ENCODE measurements around the gene NEIL1.
"Not testable (repeated sequence)": the region's sequence is repeated elsewhere in the genome, so short reads cannot be mapped to it uniquely, and the experiment has no call there.

Gene NEIL1

DNA sequence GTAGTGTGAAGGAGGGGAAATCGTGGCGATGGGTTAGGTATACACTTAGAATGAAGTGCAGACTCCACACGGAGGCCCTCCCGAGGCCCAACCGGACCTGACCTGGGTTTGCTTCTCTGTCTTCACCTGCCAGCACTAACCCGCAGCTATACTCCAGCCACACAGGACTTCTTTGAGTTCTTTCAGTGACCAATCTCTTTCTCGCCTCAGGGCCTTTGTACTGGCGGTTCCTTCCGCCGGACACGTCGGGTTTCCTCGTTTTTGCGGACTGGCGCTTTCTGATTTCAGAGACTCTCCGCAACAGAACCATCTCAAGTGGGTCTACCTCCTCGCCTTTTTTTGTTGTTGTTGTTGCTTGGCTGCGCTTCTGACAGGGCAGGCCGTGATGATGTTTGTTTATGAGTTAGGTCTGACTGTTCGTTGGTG lies at the start of gene NEIL1:
TSS of gene NEIL1 (plus strand) at position 244 of the 426 bp plus-strand sequence. CDS start 1,867 bp downstream, outside the sequence.
- no peak for DNase-seq

GRCh38 chr15:75298541-75299310 lies 48.1 kb upstream of the NEIL1 start:
- not testable (repeated sequence) for DNase-seq

DNA sequence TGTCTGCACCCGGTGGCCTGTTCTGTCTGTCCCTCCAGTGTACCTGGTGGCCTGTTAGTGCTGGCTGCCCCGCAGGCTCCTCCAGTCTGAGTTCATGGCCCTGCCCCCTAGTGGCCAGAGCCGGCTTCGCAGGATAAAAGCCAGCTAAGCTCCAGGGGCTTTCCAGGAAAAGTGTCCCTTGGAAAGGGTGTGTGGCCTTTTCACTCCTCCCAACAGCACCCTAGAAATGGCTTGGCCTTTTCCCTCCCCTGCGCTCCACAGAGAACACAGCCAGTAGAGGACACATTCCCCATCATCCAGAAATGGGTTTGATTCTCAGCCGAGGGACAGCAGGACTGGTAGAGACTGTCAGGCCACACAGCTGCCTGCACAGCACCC lies 47.5 kb upstream of the NEIL1 start:
- not testable (repeated sequence) for DNase-seq

GRCh38 chr15:75300026-75300425 lies 46.8 kb upstream of the NEIL1 start:
- not testable (repeated sequence) for DNase-seq

DNA sequence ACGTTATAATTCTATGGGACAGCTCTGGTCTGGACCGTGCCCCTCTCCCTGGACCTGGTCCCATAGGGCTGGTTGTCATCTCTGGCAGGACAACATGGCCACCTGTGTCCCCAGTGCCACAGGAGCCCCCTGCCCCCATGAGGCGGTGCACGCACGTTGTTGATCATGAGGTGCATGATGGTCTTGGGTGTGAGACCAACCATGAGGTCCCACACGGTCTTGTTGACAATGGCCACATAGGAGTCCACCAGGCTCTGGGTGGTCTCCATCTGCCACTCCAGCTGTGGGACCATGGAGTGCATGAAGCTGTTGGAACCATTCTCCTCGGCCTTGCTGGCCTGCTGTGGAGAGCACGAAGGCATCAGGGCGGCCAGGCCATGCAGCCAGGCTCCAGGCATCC lies 44.5 kb upstream of the NEIL1 start:
- no peak for DNase-seq

DNA sequence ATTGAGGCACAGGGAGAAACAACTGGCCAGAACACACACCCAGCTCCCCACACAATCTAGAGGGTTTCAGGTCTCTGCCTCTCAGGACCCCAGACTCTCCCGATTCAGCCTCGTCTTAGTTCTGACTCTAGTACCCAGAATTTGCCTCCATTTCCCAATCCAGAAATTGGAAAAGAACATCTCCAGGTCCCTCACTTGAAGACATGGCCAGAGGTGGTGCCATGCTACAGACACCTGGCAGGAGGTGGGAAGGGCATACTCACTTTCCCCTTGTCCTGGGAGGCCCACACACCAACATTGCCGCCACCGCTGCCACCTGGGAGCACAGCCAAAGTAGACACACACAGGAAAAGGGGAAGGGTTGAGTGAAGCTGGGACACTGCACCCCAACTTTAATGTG lies 44.1 kb upstream of the NEIL1 start:
- DNase-seq: not testable (repeated sequence)

DNA sequence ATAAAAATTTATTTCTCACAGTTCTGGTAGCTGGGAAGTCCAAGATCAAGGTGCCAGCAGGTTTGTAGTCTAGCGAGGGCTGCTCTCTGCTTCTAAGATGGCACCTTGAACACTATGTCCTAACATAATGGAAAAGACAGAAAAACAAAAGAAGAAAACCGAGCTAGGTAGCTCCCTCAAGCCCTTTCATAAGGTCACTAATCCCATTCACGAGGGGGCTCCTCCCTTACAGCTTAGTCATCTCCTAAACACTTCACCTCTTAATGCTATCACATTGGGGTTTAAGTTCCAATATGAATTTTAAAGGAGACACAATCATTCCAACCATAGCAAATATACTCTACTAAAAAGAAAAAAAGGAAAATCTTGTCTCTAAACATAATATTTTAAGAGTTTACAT lies 40.7 kb upstream of the NEIL1 start:
- no peak for DNase-seq

- DNase-seq: no peak
Measured at GRCh38 chr15:75307778-75308390, 39.0 kb upstream of the NEIL1 start.

- DNase-seq: no peak
Measured at GRCh38 chr15:75309711-75310110, 37.1 kb upstream of the NEIL1 start.

DNA sequence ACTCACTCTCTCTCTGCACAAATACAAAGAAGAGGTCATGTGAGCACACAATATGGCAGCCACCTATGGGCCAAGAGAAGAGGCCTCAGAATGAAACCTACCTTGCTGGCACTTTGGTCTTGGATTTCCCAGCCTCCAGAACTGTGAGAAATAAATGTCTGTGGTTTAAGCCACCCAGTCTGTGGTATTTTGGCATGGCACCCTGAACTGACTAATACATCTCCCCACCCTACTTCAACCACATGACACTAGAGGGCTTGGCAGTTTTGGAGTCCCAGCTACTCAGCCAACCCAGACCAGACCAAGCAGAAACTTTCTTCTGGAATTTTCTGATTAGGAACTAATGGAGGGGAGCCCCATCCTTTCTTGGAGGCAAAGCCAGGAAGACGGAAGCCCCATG lies 34.3 kb upstream of the NEIL1 start:
- DNase-seq: not testable (repeated sequence)

- DNase-seq: no peak
Measured at GRCh38 chr15:75313116-75313845, 33.6 kb upstream of the NEIL1 start.

- no peak for DNase-seq
Measured at GRCh38 chr15:75314552-75315290, 32.1 kb upstream of the NEIL1 start.

- DNase-seq: not testable (repeated sequence)
Measured at GRCh38 chr15:75319231-75319897, 27.5 kb upstream of the NEIL1 start.

DNA sequence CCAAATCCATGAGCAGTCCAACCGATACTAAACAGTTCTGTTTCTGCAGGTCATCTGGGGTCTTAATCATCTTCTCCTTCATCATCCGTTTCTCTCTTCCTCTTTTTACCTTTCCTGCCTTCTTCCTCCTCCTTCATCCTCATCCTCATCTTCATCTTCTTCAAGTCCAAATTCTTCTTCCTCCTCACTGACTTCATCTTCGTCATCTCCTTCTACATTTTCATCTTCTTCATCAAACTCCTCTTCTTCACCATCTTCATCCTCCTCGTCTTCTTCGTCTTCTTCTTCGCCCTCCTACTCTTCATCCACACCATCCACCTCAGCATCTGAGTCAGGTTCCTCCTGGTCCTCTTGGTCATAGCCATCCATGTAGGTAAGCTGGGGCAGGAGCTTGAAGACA lies 25.1 kb upstream of the NEIL1 start:
- DNase-seq: no peak

DNA sequence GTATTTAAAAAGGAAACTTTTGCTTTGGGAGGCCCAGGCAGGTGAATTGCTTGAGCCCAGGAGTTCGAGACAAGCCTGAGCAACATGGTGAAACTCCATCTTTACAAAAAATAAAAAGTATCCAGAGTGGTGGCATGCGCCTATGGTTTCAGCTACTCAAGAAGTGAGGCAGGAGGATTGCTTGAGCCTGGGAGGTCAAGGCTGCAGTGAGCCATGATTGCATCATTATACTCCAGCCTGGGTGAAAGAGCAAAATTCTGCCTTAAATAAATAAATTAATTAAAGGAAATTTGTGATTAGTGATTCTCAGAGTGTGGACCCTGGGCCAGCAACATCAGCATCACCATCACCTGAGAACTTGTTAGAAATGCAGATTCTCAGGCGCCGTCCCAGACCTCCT lies 20.9 kb upstream of the NEIL1 start:
- DNase-seq: no peak

- no peak for DNase-seq
Measured at GRCh38 chr15:75327005-75327404, 19.8 kb upstream of the NEIL1 start.

GRCh38 chr15:75327491-75327890 lies 19.3 kb upstream of the NEIL1 start:
- no peak for DNase-seq

GRCh38 chr15:75328493-75329314 lies 18.1 kb upstream of the NEIL1 start:
- DNase-seq: no peak

- DNase-seq: no peak
Measured at GRCh38 chr15:75329571-75329970, 17.3 kb upstream of the NEIL1 start.

DNA sequence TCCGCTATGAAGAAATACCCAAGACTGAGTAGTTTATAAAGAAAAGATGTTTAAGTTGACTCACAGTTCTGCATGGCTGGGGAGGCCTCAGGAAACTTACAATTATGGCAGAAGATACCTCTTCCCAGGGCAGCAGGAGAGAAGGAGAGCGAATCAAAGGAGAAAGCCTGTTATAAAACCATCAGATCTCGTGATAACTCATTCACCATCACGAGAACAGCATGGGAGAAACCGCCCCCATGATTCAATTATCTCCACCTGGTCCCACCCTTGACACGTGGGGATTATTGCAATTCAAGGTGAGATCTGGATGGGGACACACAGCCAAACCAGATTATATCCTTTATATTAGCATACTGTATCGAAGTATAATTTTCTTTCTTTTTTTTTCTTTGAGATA lies 14.7 kb upstream of the NEIL1 start:
- not testable (repeated sequence) for DNase-seq

DNA sequence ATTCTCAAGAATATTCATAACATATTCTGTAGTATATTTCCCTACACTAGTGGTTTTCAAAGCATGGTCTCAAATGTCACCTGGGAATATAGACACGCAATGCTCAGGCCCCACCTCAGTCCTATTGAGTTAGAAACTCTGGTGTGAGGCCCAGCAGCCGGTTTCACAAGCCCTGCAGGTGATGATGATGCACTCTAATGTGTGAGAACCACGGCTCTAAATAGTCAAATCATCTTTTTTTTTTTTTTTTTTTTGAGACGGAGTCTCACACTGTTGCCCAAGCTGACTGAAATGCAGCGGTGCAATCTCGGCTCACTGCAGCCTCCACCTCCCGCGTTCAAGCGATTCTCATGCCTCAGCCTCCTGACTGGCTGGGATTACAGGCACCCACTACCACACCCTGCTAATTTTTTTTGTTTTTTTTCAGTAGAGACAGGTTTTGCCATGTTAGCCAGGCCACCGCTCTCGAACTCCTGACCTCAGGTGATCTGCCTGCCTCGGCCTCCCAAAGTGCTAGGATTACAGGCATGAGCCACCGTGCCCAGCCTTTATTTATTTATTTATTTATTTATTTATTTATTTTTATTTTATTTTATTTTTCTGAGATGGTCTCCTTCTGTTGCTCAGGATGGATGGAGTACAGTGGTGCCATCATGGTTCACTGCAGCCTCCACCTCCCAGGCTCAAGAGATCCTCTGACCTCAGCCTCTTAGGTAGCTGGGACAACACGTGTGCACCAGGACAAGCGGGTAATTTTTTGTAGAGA lies 13.0 kb upstream of the NEIL1 start:
- DNase-seq: not testable (repeated sequence)

Data from stimulated activated naive CD4-positive, alpha-beta T cell (primary cell).